ENCODE data around the gene KCNH1.

The KCNH1 gene

GRCh38 chr1:210777914-210778313 lies 356.0 kb downstream of the KCNH1 start:
- no peaks in the 10 kb centered on the region for H3K9me3 ChIP-seq (ENCODE audit: control insufficient read depth, low read length)
- no peaks in the 10 kb centered on the region for H3K36me3 ChIP-seq (ENCODE audit: control insufficient read depth, insufficient read depth, low read length)
- H3K4me1 ChIP-seq (ENCODE audit: control insufficient read depth, insufficient read depth, low read length): no peaks in the 10 kb centered on the region
- H3K27me3 ChIP-seq (ENCODE audit: control insufficient read depth, insufficient read depth, low read length): no peaks in the 10 kb centered on the region
- H3K9ac ChIP-seq (ENCODE audit: low read length): no peak overlapping the region
- no peak overlapping the region for H3K4me3 ChIP-seq (ENCODE audit: low read length)

- Histone ChIP-seq H3K9me3 (ENCODE audit: control insufficient read depth, low read length) (no peaks in the 10 kb centered on the region), H3K4me3 (ENCODE audit: low read length) (no peak overlapping the region), H3K4me1 (ENCODE audit: control insufficient read depth, insufficient read depth, low read length) (no peaks in the 10 kb centered on the region), H3K27me3 (ENCODE audit: control insufficient read depth, insufficient read depth, low read length) (no peaks in the 10 kb centered on the region), H3K36me3 (ENCODE audit: control insufficient read depth, insufficient read depth, low read length) (no peaks in the 10 kb centered on the region), H3K9ac (ENCODE audit: low read length) (no peak overlapping the region)
These were observed 357.2 kb downstream of the KCNH1 start for GRCh38 chr1:210776712-210777111.

- no peaks in the 10 kb centered on the region for H3K36me3 ChIP-seq (ENCODE audit: control insufficient read depth, insufficient read depth, low read length)
- no peaks in the 10 kb centered on the region for H3K9me3 ChIP-seq (ENCODE audit: control insufficient read depth, low read length)
- H3K27me3 ChIP-seq (ENCODE audit: control insufficient read depth, insufficient read depth, low read length): no peaks in the 10 kb centered on the region
- H3K9ac ChIP-seq (ENCODE audit: low read length): no peak overlapping the region
- H3K4me1 ChIP-seq (ENCODE audit: control insufficient read depth, insufficient read depth, low read length): no peaks in the 10 kb centered on the region
- H3K4me3 ChIP-seq (ENCODE audit: low read length): no peak overlapping the region
These were observed 358.7 kb downstream of the KCNH1 start for GRCh38 chr1:210775289-210775688.

GRCh38 chr1:210773450-210773849 lies 360.5 kb downstream of the KCNH1 start:
- H3K27me3 ChIP-seq (ENCODE audit: control insufficient read depth, insufficient read depth, low read length): no peaks in the 10 kb centered on the region
- no peaks in the 10 kb centered on the region for H3K9me3 ChIP-seq (ENCODE audit: control insufficient read depth, low read length)
- H3K36me3 ChIP-seq (ENCODE audit: control insufficient read depth, insufficient read depth, low read length): no peaks in the 10 kb centered on the region
- no peak overlapping the region for H3K9ac ChIP-seq (ENCODE audit: low read length)
- no peak overlapping the region for H3K4me3 ChIP-seq (ENCODE audit: low read length)
- H3K4me1 ChIP-seq (ENCODE audit: control insufficient read depth, insufficient read depth, low read length): no peaks in the 10 kb centered on the region

GRCh38 chr1:210771131-210771530 lies 362.8 kb downstream of the KCNH1 start:
- Histone ChIP-seq H3K27me3 (ENCODE audit: control insufficient read depth, insufficient read depth, low read length) (no peaks in the 10 kb centered on the region), H3K4me3 (ENCODE audit: low read length) (no peak overlapping the region), H3K4me1 (ENCODE audit: control insufficient read depth, insufficient read depth, low read length) (no peaks in the 10 kb centered on the region), H3K9ac (ENCODE audit: low read length) (no peak overlapping the region), H3K9me3 (ENCODE audit: control insufficient read depth, low read length) (no peaks in the 10 kb centered on the region), H3K36me3 (ENCODE audit: control insufficient read depth, insufficient read depth, low read length) (no peaks in the 10 kb centered on the region)

- H3K36me3 ChIP-seq (ENCODE audit: control insufficient read depth, insufficient read depth, low read length): no peaks in the 10 kb centered on the region
These were observed 363.5 kb downstream of the KCNH1 start for GRCh38 chr1:210770396-210770984.

GRCh38 chr1:210769473-210769872 lies 364.5 kb downstream of the KCNH1 start:
- no peak overlapping the region for H3K4me3 ChIP-seq (ENCODE audit: low read length)
- no peaks in the 10 kb centered on the region for H3K4me1 ChIP-seq (ENCODE audit: control insufficient read depth, insufficient read depth, low read length)
- no peak overlapping the region for H3K9ac ChIP-seq (ENCODE audit: low read length)
- H3K36me3 ChIP-seq (ENCODE audit: control insufficient read depth, insufficient read depth, low read length): no peaks in the 10 kb centered on the region
- no peaks in the 10 kb centered on the region for H3K9me3 ChIP-seq (ENCODE audit: control insufficient read depth, low read length)
- H3K27me3 ChIP-seq (ENCODE audit: control insufficient read depth, insufficient read depth, low read length): no peaks in the 10 kb centered on the region

More at GRCh38 chr1:210770396-210770984, 363.5 kb downstream of the KCNH1 start:
- Histone ChIP-seq H3K9me3 (ENCODE audit: control insufficient read depth, low read length) (no peaks in the 10 kb centered on the region), H3K4me1 (ENCODE audit: control insufficient read depth, insufficient read depth, low read length) (no peaks in the 10 kb centered on the region), H3K9ac (ENCODE audit: low read length) (no peak overlapping the region), H3K4me3 (ENCODE audit: low read length) (no peak overlapping the region), H3K27me3 (ENCODE audit: control insufficient read depth, insufficient read depth, low read length) (no peaks in the 10 kb centered on the region)

GRCh38 chr1:210764536-210764935 lies 369.4 kb downstream of the KCNH1 start:
- Histone ChIP-seq H3K9me3 (ENCODE audit: control insufficient read depth, low read length) (no peaks in the 10 kb centered on the region), H3K4me3 (ENCODE audit: low read length) (no peak overlapping the region), H3K27me3 (ENCODE audit: control insufficient read depth, insufficient read depth, low read length) (no peaks in the 10 kb centered on the region), H3K9ac (ENCODE audit: low read length) (no peak overlapping the region), H3K4me1 (ENCODE audit: control insufficient read depth, insufficient read depth, low read length) (no peaks in the 10 kb centered on the region), H3K36me3 (ENCODE audit: control insufficient read depth, insufficient read depth, low read length) (no peaks in the 10 kb centered on the region)

- Histone ChIP-seq H3K36me3 (ENCODE audit: control insufficient read depth, insufficient read depth, low read length) (no peaks in the 10 kb centered on the region), H3K4me1 (ENCODE audit: control insufficient read depth, insufficient read depth, low read length) (no peaks in the 10 kb centered on the region), H3K27me3 (ENCODE audit: control insufficient read depth, insufficient read depth, low read length) (no peaks in the 10 kb centered on the region), H3K9ac (ENCODE audit: low read length) (no peak overlapping the region), H3K9me3 (ENCODE audit: control insufficient read depth, low read length) (no peaks in the 10 kb centered on the region), H3K4me3 (ENCODE audit: low read length) (no peak overlapping the region)
These were observed 375.2 kb downstream of the KCNH1 start for GRCh38 chr1:210758761-210759160.

- H3K4me3 ChIP-seq (ENCODE audit: low read length): no peak overlapping the region
- no peaks in the 10 kb centered on the region for H3K36me3 ChIP-seq (ENCODE audit: control insufficient read depth, insufficient read depth, low read length)
- no peaks in the 10 kb centered on the region for H3K4me1 ChIP-seq (ENCODE audit: control insufficient read depth, insufficient read depth, low read length)
- no peak overlapping the region for H3K9ac ChIP-seq (ENCODE audit: low read length)
- H3K9me3 ChIP-seq (ENCODE audit: control insufficient read depth, low read length): no peaks in the 10 kb centered on the region
- H3K27me3 ChIP-seq (ENCODE audit: control insufficient read depth, insufficient read depth, low read length): no peaks in the 10 kb centered on the region
These were observed 375.7 kb downstream of the KCNH1 start for GRCh38 chr1:210758261-210758660.

GRCh38 chr1:210757677-210758076 lies 376.3 kb downstream of the KCNH1 start:
- H3K9me3 ChIP-seq (ENCODE audit: control insufficient read depth, low read length): no peaks in the 10 kb centered on the region
- no peak overlapping the region for H3K4me3 ChIP-seq (ENCODE audit: low read length)
- no peak overlapping the region for H3K9ac ChIP-seq (ENCODE audit: low read length)
- no peaks in the 10 kb centered on the region for H3K27me3 ChIP-seq (ENCODE audit: control insufficient read depth, insufficient read depth, low read length)
- no peaks in the 10 kb centered on the region for H3K4me1 ChIP-seq (ENCODE audit: control insufficient read depth, insufficient read depth, low read length)
- H3K36me3 ChIP-seq (ENCODE audit: control insufficient read depth, insufficient read depth, low read length): no peaks in the 10 kb centered on the region

- no peak overlapping the region for H3K9ac ChIP-seq (ENCODE audit: low read length)
- H3K4me1 ChIP-seq (ENCODE audit: control insufficient read depth, insufficient read depth, low read length): no peaks in the 10 kb centered on the region
- no peak overlapping the region for H3K4me3 ChIP-seq (ENCODE audit: low read length)
- no peaks in the 10 kb centered on the region for H3K27me3 ChIP-seq (ENCODE audit: control insufficient read depth, insufficient read depth, low read length)
- H3K36me3 ChIP-seq (ENCODE audit: control insufficient read depth, insufficient read depth, low read length): no peaks in the 10 kb centered on the region
- H3K9me3 ChIP-seq (ENCODE audit: control insufficient read depth, low read length): no peaks in the 10 kb centered on the region
These were observed 377.8 kb downstream of the KCNH1 start for GRCh38 chr1:210755991-210756659.
